ENCODE results near the gene MYCN.
A peak's percentile ranks its signal among the peaks of the same experiment; 100 is the strongest.

Gene MYCN

GRCh38 chr2:15939854-15940660 is at the start of gene MYCN:
Gene MYCN, plus strand, starts transcription at chr2:15940550. Its CDS starts 1,515 bp downstream, at chr2:15942065.
- TF ChIP-seq, protein P1, sequence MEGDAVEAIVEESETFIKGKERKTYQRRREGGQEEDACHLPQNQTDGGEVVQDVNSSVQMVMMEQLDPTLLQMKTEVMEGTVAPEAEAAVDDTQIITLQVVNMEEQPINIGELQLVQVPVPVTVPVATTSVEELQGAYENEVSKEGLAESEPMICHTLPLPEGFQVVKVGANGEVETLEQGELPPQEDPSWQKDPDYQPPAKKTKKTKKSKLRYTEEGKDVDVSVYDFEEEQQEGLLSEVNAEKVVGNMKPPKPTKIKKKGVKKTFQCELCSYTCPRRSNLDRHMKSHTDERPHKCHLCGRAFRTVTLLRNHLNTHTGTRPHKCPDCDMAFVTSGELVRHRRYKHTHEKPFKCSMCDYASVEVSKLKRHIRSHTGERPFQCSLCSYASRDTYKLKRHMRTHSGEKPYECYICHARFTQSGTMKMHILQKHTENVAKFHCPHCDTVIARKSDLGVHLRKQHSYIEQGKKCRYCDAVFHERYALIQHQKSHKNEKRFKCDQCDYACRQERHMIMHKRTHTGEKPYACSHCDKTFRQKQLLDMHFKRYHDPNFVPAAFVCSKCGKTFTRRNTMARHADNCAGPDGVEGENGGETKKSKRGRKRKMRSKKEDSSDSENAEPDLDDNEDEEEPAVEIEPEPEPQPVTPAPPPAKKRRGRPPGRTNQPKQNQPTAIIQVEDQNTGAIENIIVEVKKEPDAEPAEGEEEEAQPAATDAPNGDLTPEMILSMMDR (IDR thresholded peaks at IDR 0.05; ENCODE audit: low read depth, low read length), result peak; percentile 74
- TF ChIP-seq, protein P2, sequence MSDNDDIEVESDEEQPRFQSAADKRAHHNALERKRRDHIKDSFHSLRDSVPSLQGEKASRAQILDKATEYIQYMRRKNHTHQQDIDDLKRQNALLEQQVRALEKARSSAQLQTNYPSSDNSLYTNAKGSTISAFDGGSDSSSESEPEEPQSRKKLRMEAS (IDR thresholded peaks at IDR 0.05; ENCODE audit: low read depth, low read length), result no peak
- TF ChIP-seq POLR2A (IDR thresholded peaks at IDR 0.05; ENCODE audit: extremely low read depth, insufficient read length) (no peak), MYC (IDR thresholded peaks at IDR 0.05; ENCODE audit: low read depth, low read length) (no peak)
- peak; percentile 58 for DNase-seq (ENCODE audit: low read depth)
- no peak within 1 kb of the TSS for H3K4me3 ChIP-seq (ENCODE audit: low read depth, low read length)

GRCh38 chr2:15890936-15891905 is 49.1 kb upstream of the MYCN start:
- H3K4me3 ChIP-seq (ENCODE audit: low read depth, low read length), result no peak overlapping the region
- no peak for DNase-seq (ENCODE audit: low read depth)
- TF ChIP-seq, protein P1 (IDR thresholded peaks at IDR 0.05; ENCODE audit: low read depth, low read length), result no peak
- TF ChIP-seq MYC (IDR thresholded peaks at IDR 0.05; ENCODE audit: low read depth, low read length), result no peak
- no peak for TF ChIP-seq POLR2A (IDR thresholded peaks at IDR 0.05; ENCODE audit: extremely low read depth, insufficient read length)
- TF ChIP-seq, protein P2 (IDR thresholded peaks at IDR 0.05; ENCODE audit: low read depth, low read length), result no peak

DNA sequence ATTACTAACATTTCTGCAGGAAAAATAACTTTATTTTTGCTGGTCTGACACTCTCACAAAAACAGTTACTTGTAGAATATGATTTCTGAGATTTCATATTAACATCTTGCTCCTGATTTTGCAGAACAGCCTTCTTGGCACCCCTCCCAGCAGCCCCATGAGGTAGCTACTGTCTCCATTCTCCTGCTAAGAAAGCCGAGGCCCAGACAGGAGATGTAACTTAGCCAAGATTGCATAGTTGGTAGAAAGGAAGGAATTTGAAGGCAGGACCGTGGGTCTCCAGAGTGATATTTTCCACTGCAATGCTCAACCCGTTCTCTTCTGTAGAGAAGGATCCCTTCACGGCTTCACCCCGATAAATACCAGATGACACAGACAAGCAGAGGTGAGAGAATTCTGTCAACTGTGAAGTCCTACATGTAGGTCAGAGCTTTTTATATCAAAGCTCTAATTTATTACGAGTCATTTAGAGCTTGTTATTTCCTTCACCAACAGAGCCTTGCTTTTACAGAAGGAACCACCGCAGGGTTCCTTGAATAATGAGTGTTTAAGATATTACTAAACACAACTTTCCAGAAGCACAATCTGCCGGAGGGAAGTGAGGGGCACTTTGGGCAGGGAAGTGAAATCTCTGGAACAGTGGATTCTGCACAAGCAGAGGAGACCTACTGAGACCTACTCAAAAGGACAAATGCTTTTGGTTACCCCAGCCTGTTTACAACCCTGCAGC is 48.0 kb upstream of the MYCN start:
- DNase-seq (ENCODE audit: low read depth), result no peak
- H3K4me3 ChIP-seq (ENCODE audit: low read depth, low read length), result no peak overlapping the region
- TF ChIP-seq, protein P1 (IDR thresholded peaks at IDR 0.05; ENCODE audit: low read depth, low read length), result no peak
- no peak for TF ChIP-seq POLR2A (IDR thresholded peaks at IDR 0.05; ENCODE audit: extremely low read depth, insufficient read length)
- TF ChIP-seq, protein P2 (IDR thresholded peaks at IDR 0.05; ENCODE audit: low read depth, low read length), result no peak
- TF ChIP-seq MYC (IDR thresholded peaks at IDR 0.05; ENCODE audit: low read depth, low read length), result no peak

DNA sequence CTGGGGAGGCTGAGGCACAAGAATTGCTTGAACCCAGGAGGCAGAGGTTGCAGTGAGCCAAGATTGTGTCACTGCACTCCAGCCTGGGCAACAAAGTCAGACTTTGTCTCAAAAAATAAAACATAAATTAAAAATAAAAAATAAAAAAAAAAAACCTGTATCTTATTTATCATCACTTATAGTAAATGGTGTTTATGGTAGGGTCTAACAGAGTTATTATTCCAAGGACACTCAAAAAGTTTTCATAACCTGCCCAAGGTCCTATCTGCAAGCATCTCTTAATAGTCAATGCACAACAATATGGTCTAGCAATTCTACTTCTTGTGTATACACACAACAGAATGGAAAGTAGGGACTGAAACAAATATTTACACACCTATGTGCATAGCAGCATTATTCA is 47.3 kb upstream of the MYCN start:
- TF ChIP-seq, protein P1 (IDR thresholded peaks at IDR 0.05; ENCODE audit: low read depth, low read length), result no peak
- TF ChIP-seq MYC (IDR thresholded peaks at IDR 0.05; ENCODE audit: low read depth, low read length) (no peak), POLR2A (IDR thresholded peaks at IDR 0.05; ENCODE audit: extremely low read depth, insufficient read length) (no peak)
- TF ChIP-seq, protein P2 (IDR thresholded peaks at IDR 0.05; ENCODE audit: low read depth, low read length), result no peak
- H3K4me3 ChIP-seq (ENCODE audit: low read depth, low read length), result no peak overlapping the region
- no peak for DNase-seq (ENCODE audit: low read depth)

Data from NB4 (cell line).